Mesenchymal stem cell (in vitro differentiated cells and primary cell): Measurements from ENCODE around the gene IGF2R.

Experiments
- DNase-seq: peaks from one replicate; pipeline ENCODE4 v3.0.0-alpha.2; 2013
- H2AFZ ChIP-seq: one replicate; pipeline ENCODE4 v1.6.1; 2013; ENCODE audit warnings: low read depth, mild to moderate bottlenecking, control low read depth, inconsistent platforms, low read length, moderate library complexity
- H2AK5ac ChIP-seq: 2 replicates; pipeline ENCODE4 v1.6.1; 2013; ENCODE audit warnings: low read length, moderate library complexity, mild to moderate bottlenecking, inconsistent platforms; ENCODE audit not compliant: severe bottlenecking
- H2BK120ac ChIP-seq: one replicate; pipeline ENCODE4 v1.6.1; 2013; ENCODE audit warnings: low read depth, mild to moderate bottlenecking, inconsistent platforms, low read length, moderate library complexity
- H2BK12ac ChIP-seq, 2 experiments: one replicate each; pipeline ENCODE4 v1.6.1; 2013; ENCODE audit warnings: inconsistent platforms in 2 of 2, low read length in 2 of 2, mild to moderate bottlenecking in 2 of 2, moderate library complexity in 2 of 2, control low read depth in 1 of 2
- H2BK15ac ChIP-seq: one replicate; pipeline ENCODE4 v1.6.1; 2013; ENCODE audit warnings: mild to moderate bottlenecking, low read depth, inconsistent platforms; ENCODE audit not compliant: poor library complexity, severe bottlenecking
- H2BK5ac ChIP-seq: 2 replicates; pipeline ENCODE4 v1.6.1; 2013; ENCODE audit warnings: low read depth, mild to moderate bottlenecking, low read length, control low read depth, inconsistent platforms; ENCODE audit not compliant: poor library complexity, severe bottlenecking
- H3K14ac ChIP-seq, 2 experiments: one replicate each; pipeline ENCODE4 v1.6.1; 2013; ENCODE audit warnings: inconsistent platforms in 2 of 2, low read length in 2 of 2, control low read depth in 1 of 2, mild to moderate bottlenecking in 1 of 2, moderate library complexity in 1 of 2
- H3K18ac ChIP-seq, 2 experiments: one replicate each; pipeline ENCODE4 v1.6.1; 2013; ENCODE audit warnings: inconsistent platforms in 2 of 2, low read length in 2 of 2, control low read depth in 1 of 2, low read depth in 1 of 2, mild to moderate bottlenecking in 1 of 2
- H3K23ac ChIP-seq, 2 experiments: one replicate each; pipeline ENCODE4 v1.6.1; 2013; ENCODE audit warnings: inconsistent platforms in 2 of 2, low read length in 2 of 2, mild to moderate bottlenecking in 2 of 2, moderate library complexity in 2 of 2, control low read depth in 1 of 2
- H3K27ac ChIP-seq: 2 replicates; pipeline ENCODE4 v1.5.1; 2013; ENCODE audit warnings: mild to moderate bottlenecking, moderate library complexity, low read length, control low read depth, inconsistent platforms; ENCODE audit not compliant: poor library complexity, severe bottlenecking
- H3K27me3 ChIP-seq, 2 experiments: 2 replicates each; pipeline versions ENCODE4 v1.6.1 to v1.7.0; 2013; ENCODE audit warnings: low read length in 2 of 2, mild to moderate bottlenecking in 2 of 2, moderate library complexity in 2 of 2, control low read depth in 1 of 2, inconsistent platforms in 1 of 2; ENCODE audit not compliant: control insufficient read depth in 1 of 2, insufficient read depth in 1 of 2
- H3K36me3 ChIP-seq, 2 experiments: 2 replicates each; pipeline versions ENCODE4 v1.6.1 to v1.7.0; 2013; ENCODE audit warnings: low read length in 2 of 2, control low read depth in 1 of 2, inconsistent platforms in 1 of 2, low read depth in 1 of 2, mild to moderate bottlenecking in 1 of 2; ENCODE audit not compliant: insufficient read depth in 2 of 2, control insufficient read depth in 1 of 2
- H3K4ac ChIP-seq, 2 experiments: one replicate each; pipeline ENCODE4 v1.6.1; 2013; ENCODE audit warnings: inconsistent platforms in 2 of 2, low read length in 2 of 2, mild to moderate bottlenecking in 2 of 2, moderate library complexity in 2 of 2, control low read depth in 1 of 2, low read depth in 1 of 2
- H3K4me1 ChIP-seq: 2 replicates; pipeline ENCODE4 v1.6.1; 2013; ENCODE audit warnings: low read depth, low read length, control low read depth; ENCODE audit not compliant: control insufficient read depth, insufficient read depth
- H3K4me2 ChIP-seq: 2 replicates; pipeline ENCODE4 v1.6.1; 2013; ENCODE audit warnings: low read length, mild to moderate bottlenecking, inconsistent platforms; ENCODE audit not compliant: poor library complexity, severe bottlenecking
- H3K4me3 ChIP-seq, 2 experiments: 2 replicates each; pipeline versions ENCODE4 v1.5.1 to v1.7.0; 2013; ENCODE audit warnings: low read length in 2 of 2, mild to moderate bottlenecking in 2 of 2, control low read depth in 1 of 2, low read depth in 1 of 2; ENCODE audit not compliant: insufficient read depth in 1 of 2
- H3K79me1 ChIP-seq: replicated peaks from 2 replicates; pipeline ENCODE4 v1.6.1; 2013; ENCODE audit warnings: mild to moderate bottlenecking, control low read depth, low read length, inconsistent platforms; ENCODE audit not compliant: poor library complexity, severe bottlenecking
- H3K9ac ChIP-seq: 2 replicates; pipeline ENCODE4 v1.7.0; 2013; ENCODE audit warnings: mild to moderate bottlenecking, low read length, moderate library complexity
- H3K9me3 ChIP-seq: 2 replicates; pipeline ENCODE4 v1.7.0; 2013; ENCODE audit warnings: mild to moderate bottlenecking, low read length; ENCODE audit not compliant: control insufficient read depth
- H4K8ac ChIP-seq: one replicate; pipeline ENCODE4 v1.6.1; 2013; ENCODE audit warnings: inconsistent platforms, mild to moderate bottlenecking, low read length, moderate library complexity
- H4K91ac ChIP-seq: one replicate; pipeline ENCODE4 v1.6.1; 2013; ENCODE audit warnings: mild to moderate bottlenecking, low read length, inconsistent platforms
- WGBS: methylation state at CpG from one replicate; pipeline ENCODE4 v1.1.7; 2013; ENCODE audit warnings: mixed read lengths; 5-methylcytosine and 5-hydroxymethylcytosine counted together

IGF2R gene

DNA sequence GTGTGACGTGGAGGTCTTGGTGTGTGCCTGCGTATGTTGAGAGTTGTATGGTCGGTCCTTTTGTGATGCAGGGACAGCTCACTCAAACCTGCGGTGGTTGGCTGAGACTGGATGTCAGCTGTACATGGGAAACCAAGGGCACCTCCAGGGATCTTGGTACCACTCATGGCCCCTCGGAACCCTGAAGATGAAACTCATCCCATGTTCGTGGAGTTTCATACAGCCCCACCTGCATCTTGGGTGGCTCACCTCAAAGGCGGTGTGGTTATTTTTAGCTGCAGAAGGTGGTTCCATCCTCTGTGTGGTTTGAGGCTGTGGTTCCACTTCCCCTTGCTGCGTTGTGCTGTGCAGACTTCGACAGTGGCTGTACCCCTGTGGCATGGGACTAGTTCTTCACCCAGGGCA is 100.2 kb downstream of the IGF2R start:
- 90% methylated on average over 9 of the region's 9 CpGs for WGBS
- H3K18ac ChIP-seq, result no peak overlapping the region
- no peak for DNase-seq
- no peak overlapping the region for H2BK12ac ChIP-seq
- no peak overlapping the region for H3K27ac ChIP-seq
- no peak overlapping the region for H2AK5ac ChIP-seq
- no peak overlapping the region for H3K14ac ChIP-seq
- H3K4me1 ChIP-seq, result no peaks in the 10 kb centered on the region
- no peak overlapping the region for H3K23ac ChIP-seq
- H2BK120ac ChIP-seq, result no peak overlapping the region
- no peak overlapping the region for H3K4ac ChIP-seq
- no peak overlapping the region for H2BK5ac ChIP-seq
- no peak overlapping the region for H3K4me2 ChIP-seq
- no peak overlapping the region for H3K9ac ChIP-seq
- H3K36me3 ChIP-seq, result peaks cover 79 to 89% of the 10 kb centered on the region in 2 experiments
- no peaks in the 10 kb centered on the region for H3K9me3 ChIP-seq
- no peak overlapping the region for H4K8ac ChIP-seq
- H3K79me1 ChIP-seq, result peaks cover 40% of the 10 kb centered on the region
- no peaks in the 10 kb centered on the region for H3K27me3 ChIP-seq
- H4K91ac ChIP-seq, result no peak overlapping the region
- H3K4me3 ChIP-seq, result no peak overlapping the region
- H2BK15ac ChIP-seq, result no peak overlapping the region
- H2AFZ ChIP-seq, result no peak overlapping the region

GRCh38 chr6:160069459-160069858 is 100.6 kb downstream of the IGF2R start:
- no peak overlapping the region for H3K23ac ChIP-seq
- H3K27ac ChIP-seq, result no peak overlapping the region
- no peak overlapping the region for H2BK12ac ChIP-seq
- no peak overlapping the region for H3K9ac ChIP-seq
- H3K18ac ChIP-seq, result no peak overlapping the region
- no peaks in the 10 kb centered on the region for H3K4me1 ChIP-seq
- no peak overlapping the region for H2AK5ac ChIP-seq
- H2BK120ac ChIP-seq, result no peak overlapping the region
- no peak overlapping the region for H2AFZ ChIP-seq
- H3K27me3 ChIP-seq, result no peaks in the 10 kb centered on the region
- H4K91ac ChIP-seq, result no peak overlapping the region
- no peak overlapping the region for H3K4me3 ChIP-seq
- no peak overlapping the region for H3K14ac ChIP-seq
- no peak overlapping the region for H2BK15ac ChIP-seq
- H3K4ac ChIP-seq, result no peak overlapping the region
- WGBS, result 98% methylated on average over 7 of the region's 7 CpGs
- DNase-seq, result no peak
- no peak overlapping the region for H4K8ac ChIP-seq
- H3K36me3 ChIP-seq, result peaks cover 76 to 89% of the 10 kb centered on the region in 2 experiments
- peaks cover 39% of the 10 kb centered on the region for H3K79me1 ChIP-seq
- no peak overlapping the region for H2BK5ac ChIP-seq
- no peaks in the 10 kb centered on the region for H3K9me3 ChIP-seq
- H3K4me2 ChIP-seq, result no peak overlapping the region

DNA sequence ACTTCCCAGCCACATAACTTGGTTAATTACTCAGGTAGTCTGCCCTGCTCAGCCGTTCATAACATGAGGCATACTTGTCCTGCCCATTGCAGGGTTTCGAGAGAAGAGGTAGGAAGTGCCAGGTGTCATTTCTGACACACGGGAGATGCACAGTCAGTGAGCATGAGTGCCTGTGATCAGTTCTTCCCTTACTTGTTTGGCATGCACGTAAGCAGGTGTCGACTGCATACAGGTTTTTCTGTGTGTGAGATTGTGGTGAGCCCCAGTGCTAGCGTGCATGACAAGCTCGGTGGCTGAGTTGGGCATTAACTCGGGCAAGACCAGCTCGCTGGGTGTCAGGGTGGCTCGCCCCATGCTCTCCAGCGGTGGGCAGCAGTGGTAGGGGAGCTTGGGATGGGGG is 101.5 kb downstream of the IGF2R start:
- no peak overlapping the region for H3K14ac ChIP-seq
- peaks cover 79 to 89% of the 10 kb centered on the region in 2 experiments for H3K36me3 ChIP-seq
- no peak overlapping the region for H4K91ac ChIP-seq
- no peak overlapping the region for H2BK5ac ChIP-seq
- no peak overlapping the region for H3K4me3 ChIP-seq
- H3K4me2 ChIP-seq, result no peak overlapping the region
- H2BK15ac ChIP-seq, result no peak overlapping the region
- H3K27me3 ChIP-seq, result no peaks in the 10 kb centered on the region
- no peak overlapping the region for H3K27ac ChIP-seq
- H3K79me1 ChIP-seq, result peaks cover 36% of the 10 kb centered on the region
- DNase-seq, result no peak
- H3K4ac ChIP-seq, result no peak overlapping the region
- no peaks in the 10 kb centered on the region for H3K4me1 ChIP-seq
- H3K9me3 ChIP-seq, result no peaks in the 10 kb centered on the region
- H3K9ac ChIP-seq, result no peak overlapping the region
- H4K8ac ChIP-seq, result no peak overlapping the region
- H3K18ac ChIP-seq, result no peak overlapping the region
- no peak overlapping the region for H2BK12ac ChIP-seq
- H2AK5ac ChIP-seq, result no peak overlapping the region
- H3K23ac ChIP-seq, result no peak overlapping the region
- H2AFZ ChIP-seq, result no peak overlapping the region
- WGBS, result 96% methylated on average over 11 of the region's 11 CpGs
- H2BK120ac ChIP-seq, result no peak overlapping the region

GRCh38 chr6:160070831-160071230 is 101.9 kb downstream of the IGF2R start:
- H3K4me1 ChIP-seq, result no peaks in the 10 kb centered on the region
- H3K4me2 ChIP-seq, result no peak overlapping the region
- no peak overlapping the region for H3K18ac ChIP-seq
- peaks cover 80 to 92% of the 10 kb centered on the region in 2 experiments for H3K36me3 ChIP-seq
- no peak overlapping the region for H4K91ac ChIP-seq
- peaks cover 36% of the 10 kb centered on the region for H3K79me1 ChIP-seq
- no peak overlapping the region for H3K4me3 ChIP-seq
- H3K27ac ChIP-seq, result no peak overlapping the region
- WGBS, result 98% methylated on average over 2 of the region's 2 CpGs
- no peak overlapping the region for H3K9ac ChIP-seq
- no peak overlapping the region for H2AK5ac ChIP-seq
- H2AFZ ChIP-seq, result no peak overlapping the region
- H3K9me3 ChIP-seq, result no peaks in the 10 kb centered on the region
- no peak overlapping the region for H3K14ac ChIP-seq
- H2BK5ac ChIP-seq, result no peak overlapping the region
- no peak overlapping the region for H2BK12ac ChIP-seq
- no peak overlapping the region for H4K8ac ChIP-seq
- H2BK120ac ChIP-seq, result no peak overlapping the region
- no peak overlapping the region for H2BK15ac ChIP-seq
- no peaks in the 10 kb centered on the region for H3K27me3 ChIP-seq
- no peak overlapping the region for H3K4ac ChIP-seq
- no peak for DNase-seq
- H3K23ac ChIP-seq, result no peak overlapping the region
